Activated CD8-positive, alpha-beta memory T cell treated with anti-CD3 and anti-CD28 coated beads, Interleukin-2, amount 50 U/mL, for 24 hours (primary cell): ENCODE results near the gene MFSD2A.
"Not testable (repeated sequence)": the region's sequence is repeated elsewhere in the genome, so short reads cannot be mapped to it uniquely, and the experiment has no call there.

Experiments used
- DNase-seq: peaks from one replicate; pipeline ENCODE4 v3.0.0-alpha.2; 2020; ENCODE audit errors: extremely low read depth

MFSD2A gene

DNA sequence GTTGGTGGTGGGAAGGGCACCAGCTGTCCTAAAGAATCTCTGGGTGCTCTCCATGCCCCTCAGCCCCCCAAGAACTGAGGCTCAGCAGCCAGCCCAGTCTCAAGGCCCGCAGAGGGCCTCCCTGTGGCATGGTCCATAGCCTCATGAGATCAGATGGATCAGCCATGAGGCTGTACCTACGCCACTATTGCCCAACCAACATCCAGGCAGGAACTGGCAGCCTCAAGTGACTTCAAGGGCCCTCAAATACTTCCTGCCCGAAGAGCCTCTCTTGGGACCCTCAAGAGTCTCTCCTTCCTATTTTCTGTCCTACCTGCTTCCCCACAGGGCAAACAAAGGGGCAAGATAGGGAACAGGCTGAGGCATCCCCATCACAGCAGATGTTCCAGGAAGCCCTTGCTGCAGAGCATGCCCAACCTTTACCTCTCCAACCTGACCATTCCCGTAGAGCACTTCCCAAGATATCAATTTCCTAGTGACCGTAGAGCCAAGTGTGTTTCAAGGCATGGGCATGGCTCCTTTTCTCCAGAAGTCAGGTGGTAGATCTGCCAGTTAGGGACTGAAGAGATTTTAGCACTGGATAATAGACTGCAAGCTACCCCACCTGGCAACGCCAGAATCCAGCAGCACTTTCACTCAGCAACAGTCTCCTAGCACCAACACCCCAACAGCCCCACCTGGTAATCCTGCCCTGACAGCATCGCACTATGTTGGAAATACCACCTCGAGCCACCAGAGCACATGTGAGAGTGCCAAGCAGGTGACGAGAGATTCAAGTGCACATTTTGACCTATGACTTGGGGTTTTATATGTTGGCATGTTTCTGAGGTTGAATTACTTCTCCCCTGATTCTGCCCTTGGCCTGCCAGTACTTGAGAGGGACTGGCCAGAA lies 13.7 kb upstream of the MFSD2A start:
- no peak for DNase-seq

DNA sequence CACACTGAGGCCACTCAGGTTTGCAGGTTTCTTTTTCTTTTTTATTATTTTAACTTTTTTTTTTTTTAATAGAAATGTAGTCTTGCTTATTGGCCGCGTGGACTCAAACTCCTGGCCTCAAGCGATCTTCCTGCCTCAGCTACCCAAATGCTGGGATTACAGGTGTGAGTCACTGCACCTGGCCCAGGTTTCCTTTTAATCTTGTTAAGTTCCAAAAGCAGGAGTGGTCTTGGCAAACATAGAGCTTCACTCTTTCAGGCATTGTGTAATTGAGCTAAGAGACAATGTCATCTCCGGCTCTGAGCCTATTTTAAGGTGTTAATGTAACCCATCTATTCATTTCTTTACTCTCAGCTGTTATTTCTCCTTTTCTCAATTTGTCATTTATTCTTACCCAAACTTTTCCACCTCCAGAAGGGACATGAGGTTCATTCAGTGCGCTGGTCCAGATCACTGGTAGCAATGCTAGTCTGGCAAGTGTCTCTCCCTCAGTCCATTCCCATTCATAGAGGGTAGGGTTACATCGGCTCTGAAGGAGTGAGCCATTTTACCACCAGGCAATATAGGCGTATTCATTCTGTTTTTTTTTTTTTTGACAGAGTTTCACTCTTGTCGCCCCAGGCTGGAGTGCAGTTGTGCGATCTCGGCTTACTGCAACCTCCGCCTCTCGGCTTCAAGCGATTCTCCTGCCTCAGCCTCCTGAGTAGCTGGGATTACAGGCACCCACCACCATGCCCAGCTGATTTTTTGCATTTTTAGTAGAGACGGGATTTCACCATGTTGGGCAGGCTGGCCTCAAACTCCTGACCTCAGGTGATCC lies 11.3 kb upstream of the MFSD2A start:
- DNase-seq, result no peak

DNA sequence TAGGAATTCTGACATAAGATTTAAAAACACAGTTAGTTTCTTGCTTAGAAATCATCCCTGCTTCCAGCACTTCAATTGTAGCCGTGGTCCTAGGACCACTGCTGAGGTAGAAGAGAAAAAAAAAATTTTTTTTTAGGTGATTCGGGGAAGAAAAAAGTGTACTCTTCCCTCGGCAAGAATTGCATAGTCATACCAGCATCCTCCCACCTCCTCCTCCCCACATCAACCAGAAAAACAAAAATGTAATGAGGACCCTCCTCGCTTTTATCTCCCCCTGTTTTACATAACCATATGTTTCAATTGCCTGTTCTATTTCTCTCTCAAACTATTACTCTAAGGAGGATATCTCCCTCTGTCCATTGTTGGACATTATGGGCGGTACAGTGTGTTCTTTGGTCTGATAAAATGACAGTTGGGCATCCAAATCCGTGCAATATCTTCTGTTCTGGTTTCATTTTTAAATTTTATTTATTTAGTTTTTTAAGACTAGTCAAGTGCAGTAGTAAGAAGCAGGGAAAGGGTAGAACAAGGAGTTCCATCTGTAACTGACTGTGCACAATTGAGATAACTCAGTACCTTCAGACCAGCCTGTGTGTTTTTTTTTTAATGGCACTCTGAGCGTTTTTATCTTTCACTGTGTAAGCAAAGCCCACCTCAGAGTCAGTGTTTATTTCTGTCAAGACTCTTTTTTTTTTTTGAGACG lies 10.4 kb upstream of the MFSD2A start:
- DNase-seq, result no peak

DNA sequence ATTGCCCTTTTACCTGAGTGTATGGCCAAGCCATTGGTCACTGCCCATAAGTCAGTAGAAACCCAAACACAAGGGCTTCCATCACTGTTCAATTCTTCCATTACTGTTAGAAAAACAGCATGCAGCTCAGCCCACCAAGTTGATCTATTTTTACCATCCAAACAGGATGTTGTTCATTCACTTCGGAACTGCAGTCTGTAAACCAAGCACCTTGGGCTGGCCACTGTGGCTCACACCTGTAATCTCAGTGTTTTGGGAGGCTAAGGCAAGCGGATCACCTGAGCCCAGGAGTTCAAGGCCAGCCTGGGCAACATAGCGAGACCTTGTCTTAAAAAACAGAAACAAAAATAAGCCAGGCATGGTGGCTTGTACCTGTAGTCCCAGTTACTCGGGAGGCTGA lies 8.7 kb upstream of the MFSD2A start:
- no peak for DNase-seq

DNA sequence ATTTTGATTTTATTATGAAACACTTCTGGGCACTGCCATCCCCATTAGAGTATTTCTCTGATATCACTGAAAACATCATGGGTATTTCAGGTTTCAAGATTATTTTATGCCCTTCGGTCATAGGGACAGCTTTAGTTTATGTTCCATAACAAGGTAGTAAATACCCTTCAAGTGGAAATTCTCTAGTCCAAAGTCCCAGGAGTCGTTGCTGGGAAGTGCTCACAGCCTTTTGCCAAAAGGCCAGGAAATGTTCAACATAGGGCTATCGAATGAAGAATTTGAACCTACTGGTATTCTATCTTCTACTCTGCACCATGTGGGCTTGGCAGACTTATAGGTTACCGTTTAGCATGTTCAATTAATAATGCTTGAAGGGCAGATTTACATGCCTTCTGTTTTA lies 7.7 kb upstream of the MFSD2A start:
- no peak for DNase-seq

DNA sequence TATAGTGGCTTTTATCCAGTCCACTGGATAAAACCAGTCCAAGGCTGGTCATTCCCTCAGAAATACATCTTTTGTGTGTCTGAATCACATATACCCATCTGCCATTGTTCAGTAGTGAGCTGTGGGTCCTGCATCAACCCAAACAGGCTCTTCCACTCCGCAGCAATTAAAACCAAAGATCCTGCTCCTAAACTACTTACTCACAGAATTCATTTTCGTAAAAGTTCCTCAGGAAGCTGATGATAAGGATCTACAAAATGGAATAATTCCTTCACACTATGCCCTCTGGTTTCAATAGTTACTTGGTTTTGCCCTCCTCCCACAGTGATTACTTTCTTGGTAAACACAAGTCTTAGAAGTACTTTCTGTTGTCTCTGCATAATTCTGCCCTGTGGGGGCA lies 5.1 kb upstream of the MFSD2A start:
- no peak for DNase-seq

DNA sequence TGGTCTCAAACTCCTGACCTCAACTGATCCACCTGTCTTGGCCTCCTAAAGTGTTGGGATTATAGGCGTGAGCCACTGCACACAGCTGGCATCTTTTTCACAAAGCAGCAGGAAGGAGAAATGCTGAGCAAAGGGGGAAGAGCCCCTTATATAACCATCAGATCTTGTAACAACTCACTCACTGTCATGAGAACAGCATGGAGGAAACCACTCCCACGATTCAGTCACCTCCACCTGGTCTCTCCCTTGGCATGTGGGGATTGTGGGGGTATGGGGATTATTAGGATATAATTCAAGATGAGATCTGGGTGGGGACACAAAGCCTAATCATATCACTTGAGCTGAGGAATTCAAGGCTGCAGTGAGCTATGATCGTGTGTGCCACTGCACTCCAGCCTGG lies 3.0 kb upstream of the MFSD2A start:
- DNase-seq, result no peak

DNA sequence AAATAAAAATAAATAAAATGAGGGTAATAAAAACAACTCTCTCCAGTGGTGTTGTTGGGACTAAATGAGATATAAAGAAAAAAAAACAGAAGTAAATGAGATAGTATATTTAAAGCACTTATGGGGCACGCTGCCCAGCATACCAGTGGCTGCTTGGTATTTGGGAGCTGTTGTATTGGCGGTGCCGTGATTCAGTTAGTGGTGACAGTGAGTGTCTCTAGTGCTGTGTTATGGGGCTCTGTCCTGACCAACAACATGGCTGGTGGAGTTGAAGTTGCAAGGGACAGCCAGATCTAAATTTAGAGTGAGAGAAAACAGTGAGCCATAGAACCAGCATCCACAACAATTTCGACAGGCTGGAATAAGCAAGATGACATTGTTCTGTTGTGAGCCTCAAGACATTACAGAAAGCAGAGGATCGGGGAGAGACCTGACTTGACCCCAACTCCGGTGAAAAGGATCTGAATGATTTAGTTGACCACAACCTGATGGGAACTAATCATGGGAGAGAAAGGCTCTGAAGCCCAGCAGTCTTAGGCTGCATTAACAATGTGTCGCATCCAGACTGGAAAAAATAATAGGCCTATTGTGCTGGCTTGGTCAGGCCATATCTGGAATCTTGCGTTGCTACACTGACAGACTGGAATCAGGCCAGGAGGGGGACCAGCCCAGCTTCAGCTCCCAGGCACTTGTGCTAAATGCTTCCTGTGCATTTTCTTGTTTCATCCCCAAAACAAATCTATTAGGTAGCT lies 2.4 kb upstream of the MFSD2A start:
- no peak for DNase-seq

DNA sequence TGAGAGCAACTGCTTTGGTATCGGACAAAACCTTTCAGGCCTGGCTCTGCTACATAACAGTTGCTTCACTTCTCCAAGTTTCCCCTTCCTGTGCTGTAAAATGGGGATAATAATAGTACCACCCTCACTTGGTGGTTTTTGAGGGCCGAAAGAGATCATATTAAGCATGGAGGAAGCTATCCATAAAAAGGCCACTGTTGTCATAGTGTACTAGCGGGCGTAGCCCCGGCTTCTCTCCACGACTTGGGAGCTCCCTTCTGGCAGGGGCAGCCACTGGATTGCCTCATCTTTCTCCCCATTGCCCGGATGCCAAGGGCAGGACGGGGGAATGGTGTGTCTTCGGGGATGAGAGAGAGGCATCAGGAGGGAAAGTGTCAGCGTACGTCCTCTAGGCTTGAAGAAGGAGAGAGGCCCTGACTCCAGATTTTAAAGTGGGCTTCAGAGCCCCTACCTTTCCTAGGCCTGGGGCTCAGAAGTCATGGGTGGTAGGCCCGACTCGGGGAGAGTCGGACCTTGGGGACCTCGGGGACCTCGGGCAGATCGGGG lies 548 bp upstream of the MFSD2A start:
- DNase-seq, result no peak

DNA sequence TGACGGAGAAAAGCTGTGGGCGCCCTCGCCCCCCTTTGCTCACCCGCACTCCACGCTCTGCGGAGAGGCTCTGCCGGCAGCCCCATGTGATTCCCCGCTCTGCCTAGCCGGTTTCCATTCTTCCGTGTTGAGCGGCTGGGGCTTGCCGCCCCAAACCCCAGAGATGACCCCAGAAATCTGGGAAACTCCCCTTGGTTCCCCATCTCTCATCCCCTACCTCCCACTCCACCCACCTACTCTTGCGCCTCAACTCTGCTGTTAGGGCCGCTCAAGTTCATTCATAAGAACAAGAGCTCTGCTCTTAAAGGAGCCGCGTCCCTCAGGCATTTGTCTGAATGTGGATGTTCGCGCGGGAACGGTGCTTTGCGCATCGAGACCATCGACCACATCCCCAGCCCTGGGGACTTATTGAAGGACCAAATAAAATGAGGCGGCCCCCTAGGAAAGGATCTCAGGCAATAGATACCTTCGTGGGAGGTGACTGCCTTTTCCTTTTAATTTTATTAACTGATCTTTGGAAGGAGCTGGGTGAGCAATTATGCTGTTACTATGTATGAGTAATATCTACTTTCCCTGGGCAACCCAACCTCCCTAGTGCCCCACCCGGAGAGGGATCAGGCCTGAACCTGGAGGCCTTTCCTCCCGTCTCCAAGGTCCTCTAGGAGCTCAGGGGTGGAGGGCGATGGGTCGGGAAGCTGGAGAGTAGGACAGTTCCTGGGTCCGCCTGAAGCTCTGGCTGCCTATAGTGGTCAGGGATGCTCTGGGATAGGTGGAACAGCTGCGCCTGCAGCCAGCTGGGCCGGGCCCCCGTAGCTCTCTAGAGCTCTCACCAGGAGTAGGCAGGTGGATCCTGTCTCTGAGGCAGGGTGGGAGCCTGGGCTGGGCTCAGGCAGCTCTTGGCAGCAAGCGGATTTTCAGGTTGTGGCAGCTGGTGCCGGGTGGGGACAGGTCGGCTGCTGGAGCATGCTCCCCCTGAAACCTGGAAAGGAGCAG lies 898 bp downstream of the MFSD2A start:
- DNase-seq, result peak; percentile 34

DNA sequence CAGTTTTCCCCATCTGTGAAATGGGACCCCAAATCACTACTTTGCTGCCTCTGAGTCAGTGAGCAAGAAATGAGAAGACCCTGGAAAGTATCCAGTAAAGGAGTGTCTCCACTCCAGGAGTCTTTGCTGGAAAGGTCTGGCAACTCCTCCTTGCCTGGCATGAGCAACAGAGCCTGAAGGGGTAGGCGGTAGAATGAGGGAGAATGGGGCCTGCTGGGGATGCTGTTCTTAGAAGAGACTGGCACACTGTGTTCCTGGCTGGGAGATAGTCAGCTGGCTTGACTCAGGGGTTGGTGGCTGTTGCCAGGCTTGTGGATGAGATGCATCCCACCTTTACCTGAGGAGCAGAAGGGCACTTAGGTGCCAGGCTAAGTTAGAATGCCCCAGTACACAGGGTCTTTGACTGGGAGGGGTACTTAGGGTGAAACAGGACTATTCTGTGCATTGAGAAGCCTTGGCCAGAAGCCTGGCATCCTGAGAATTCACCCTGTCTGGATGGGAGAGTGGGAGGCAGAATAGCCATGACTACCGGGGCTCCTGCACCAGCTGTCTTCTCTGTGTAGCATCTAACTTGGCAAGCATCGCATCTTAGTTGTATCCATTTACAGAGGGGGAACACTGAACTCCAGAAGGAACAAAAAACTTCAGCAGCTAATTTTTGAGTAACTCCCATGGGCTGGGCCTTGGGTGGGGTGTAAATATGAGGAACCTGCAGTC lies 2.5 kb downstream of the MFSD2A start:
- no peak for DNase-seq

DNA sequence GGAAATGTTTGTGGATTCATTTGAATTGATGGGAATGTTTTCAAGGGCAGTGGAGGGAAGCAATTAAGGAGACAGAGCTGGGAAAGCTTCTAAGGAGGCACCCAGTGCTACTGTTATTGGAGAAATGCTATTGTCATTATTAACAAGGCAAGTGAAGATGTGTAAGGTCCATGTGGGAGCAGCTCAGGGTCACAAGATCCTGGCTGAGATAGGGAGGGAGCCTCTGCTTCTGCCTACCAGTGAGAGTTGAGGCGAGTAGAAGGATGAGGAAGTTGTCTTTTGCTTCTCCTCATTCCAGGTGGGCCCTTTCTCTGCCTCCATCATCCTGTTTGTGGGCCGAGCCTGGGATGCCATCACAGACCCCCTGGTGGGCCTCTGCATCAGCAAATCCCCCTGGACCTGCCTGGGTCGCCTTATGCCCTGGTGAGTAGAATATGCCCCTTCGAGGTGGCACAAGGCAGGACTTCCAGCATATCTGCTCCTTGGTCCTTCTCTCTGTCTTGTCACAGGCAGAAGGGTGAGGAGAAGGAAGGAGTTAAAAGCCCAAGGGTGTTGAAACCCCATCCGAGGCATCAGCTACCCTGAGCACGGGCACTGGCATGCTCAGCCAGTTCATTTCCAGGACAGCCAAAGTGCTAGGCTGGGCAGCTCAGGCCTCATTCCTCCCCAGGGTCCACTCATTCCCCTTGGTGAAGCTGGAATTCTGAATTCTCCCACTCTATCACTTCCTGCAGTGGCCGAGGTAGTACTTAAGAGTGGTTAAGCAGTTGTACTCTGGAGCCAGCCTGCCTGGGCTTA lies 3.7 kb downstream of the MFSD2A start:
- DNase-seq, result no peak

DNA sequence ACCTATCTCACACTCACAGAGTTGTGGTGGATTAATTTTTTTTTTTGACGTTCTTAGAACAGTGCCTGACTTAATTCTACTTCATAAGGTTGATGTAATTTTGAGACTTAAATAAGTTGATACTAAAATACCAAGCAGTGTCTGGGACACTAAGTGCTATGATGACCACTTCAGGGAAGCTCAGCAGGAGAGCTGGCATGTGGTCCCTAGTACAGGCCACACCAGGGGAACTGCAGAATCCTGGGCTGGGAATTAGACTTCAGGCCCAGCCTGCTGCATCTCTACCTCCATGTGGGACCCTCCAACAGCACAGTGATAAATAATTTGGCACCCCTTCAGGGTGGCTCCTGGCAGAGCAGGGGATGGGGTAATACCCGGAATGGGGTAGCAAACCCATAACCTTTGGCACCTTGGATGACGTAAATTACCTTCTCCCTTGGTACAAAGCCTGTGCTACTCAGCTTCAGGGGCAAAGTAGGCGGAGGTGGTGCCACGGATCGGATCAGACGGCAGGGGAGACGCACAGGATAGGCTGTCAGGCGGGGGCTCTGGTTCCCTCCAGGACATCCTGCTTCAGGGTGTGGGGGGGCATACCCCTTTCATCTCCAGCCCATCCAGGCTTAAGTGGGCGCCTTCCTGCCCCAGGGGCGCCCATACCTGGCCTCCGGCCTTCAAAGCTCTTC lies 4.8 kb downstream of the MFSD2A start:
- no peak for DNase-seq

DNA sequence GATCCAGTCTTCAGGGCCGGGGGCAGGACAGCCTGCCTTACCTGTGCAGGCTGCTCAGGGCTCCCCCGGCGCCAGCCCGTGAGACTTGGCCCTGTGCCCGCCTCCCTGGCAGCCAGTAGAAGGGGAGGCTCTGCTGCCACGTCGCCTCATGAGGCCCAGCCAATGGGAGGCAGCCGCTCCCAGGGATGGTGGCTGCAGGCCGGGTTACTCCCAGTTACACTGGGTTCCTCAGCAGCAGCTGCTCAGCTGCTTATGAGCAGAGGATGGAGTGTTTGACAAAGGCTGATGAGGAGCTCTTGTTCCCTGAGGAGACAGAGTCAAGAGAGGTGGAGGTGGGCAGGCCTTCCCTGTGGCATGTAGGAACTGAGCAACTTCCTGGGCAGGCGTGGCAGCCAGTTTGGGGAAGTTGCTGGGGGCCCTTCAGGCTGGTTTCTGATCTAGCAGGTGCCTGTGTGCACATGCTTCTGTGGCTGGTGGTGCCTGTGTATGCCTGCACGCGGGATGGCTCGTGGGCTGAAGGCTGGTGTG lies 5.5 kb downstream of the MFSD2A start:
- no peak for DNase-seq

DNA sequence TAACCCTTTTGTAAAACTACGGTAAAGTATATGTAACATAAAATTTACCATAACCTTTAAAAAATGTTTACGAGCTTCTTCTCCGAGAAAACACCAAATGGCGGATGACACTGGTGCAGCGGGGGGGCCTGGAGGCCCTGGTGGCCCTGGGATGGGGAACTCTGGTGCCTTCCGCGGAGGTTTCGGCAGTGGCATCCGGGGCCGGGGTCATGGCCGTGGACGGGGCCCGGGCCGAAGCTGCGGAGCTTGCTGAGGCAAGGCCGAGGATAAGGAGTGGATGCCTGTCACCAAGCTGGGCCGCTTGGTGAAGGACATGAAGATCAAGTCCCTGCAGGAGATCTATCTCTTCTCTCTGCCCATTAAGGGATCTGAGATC lies 7.5 kb downstream of the MFSD2A start:
- DNase-seq, result no peak

DNA sequence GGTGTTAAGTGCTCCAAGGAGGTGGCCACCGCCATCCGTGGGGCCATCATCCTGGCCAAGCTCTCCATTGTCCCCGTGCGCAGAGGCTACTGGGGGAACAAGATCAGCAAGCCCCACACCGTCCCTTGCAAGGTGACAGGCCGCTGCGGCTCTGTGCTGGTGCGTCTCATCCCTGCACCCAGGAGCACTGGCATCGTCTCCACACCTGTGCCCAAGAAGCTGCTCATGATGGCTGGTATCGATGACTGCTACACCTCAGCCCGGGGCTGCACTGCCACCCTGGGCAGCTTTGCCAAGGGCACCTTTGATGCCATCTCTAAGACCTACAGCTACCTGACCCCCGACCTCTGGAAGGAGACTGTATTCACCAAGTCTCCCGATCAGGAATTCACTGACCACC lies 8.0 kb downstream of the MFSD2A start:
- not testable (repeated sequence) for DNase-seq

DNA sequence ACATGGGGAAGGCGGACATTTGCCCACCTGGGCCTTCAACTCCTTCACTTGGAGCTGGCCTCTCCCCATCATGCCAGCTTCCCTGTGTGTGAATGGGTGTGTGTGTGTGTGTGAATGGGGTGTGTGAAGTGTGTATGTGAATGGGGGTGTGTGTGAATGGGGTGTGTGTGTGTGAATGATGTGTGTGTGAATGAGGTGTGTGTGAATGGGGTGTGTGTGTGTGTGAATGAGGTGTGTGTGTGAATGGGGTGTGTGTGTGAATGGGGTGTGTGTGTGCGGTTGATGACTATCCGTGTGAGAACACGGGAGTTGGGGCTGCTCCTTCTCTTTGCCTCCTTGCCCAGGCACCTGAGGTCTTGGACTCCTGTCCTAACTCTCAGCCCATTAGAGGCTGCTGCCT lies 9.6 kb downstream of the MFSD2A start:
- no peak for DNase-seq

DNA sequence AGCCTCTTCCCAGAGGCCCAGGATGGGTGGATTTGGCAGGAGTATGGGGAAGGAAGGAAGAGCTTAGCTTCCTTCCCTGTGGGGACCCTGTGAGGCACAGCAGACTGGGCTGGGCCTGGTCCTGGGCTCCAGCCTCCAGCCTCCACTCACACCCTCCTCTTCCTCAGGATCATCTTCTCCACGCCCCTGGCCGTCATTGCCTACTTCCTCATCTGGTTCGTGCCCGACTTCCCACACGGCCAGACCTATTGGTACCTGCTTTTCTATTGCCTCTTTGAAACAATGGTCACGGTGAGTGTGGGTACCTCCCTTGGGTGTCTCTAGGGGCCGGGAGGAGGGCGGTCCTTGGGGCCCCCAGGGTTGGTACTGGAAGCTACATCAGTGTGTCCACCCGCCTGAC lies 10.1 kb downstream of the MFSD2A start:
- DNase-seq, result no peak
